ENCODE measurements around the gene RBM4B. TPM values are rescaled to one million over a fixed set of nuclear protein-coding genes. Genes with fewer than 3 reads are reported as not detected.

Gene RBM4B
- total RNA-seq, 2 donors from 2014 or later, result 14.1 to 16.5 TPM

- intact Hi-C loops (cut with DNase I), result no loop called here
These were observed 8.6 kb upstream of the RBM4B start for GRCh38 chr11:66686100-66686785.

GRCh38 chr11:66685276-66686099 lies 7.8 kb upstream of the RBM4B start:
- Histone ChIP-seq H3K36me3 (no peaks in the 10 kb centered on the region), H3K4me1 (no peaks in the 10 kb centered on the region), H3K9ac (ENCODE audit: low read depth in 2 of 2, low read length in 2 of 2) (no peak overlapping the region), H3K4me3 (no peak overlapping the region), H3K27ac (no peak overlapping the region), H3K27me3 (no peaks in the 10 kb centered on the region), H3K9me3 (no peaks in the 10 kb centered on the region)
- no peak for TF ChIP-seq CTCF (IDR thresholded peaks at IDR 0.05)
- no peak for DNase-seq
- intact Hi-C loops (cut with DNase I), result no loop called here

More at GRCh38 chr11:66686100-66686785, 8.6 kb upstream of the RBM4B start:
- no peaks in the 10 kb centered on the region for H3K36me3 ChIP-seq
- H3K4me3 ChIP-seq, result no peak overlapping the region
- H3K9ac ChIP-seq (ENCODE audit: low read depth in 2 of 2, low read length in 2 of 2), result no peak overlapping the region
- no peak overlapping the region for H3K27ac ChIP-seq
- H3K9me3 ChIP-seq, result no peaks in the 10 kb centered on the region
- no peak for TF ChIP-seq CTCF (IDR thresholded peaks at IDR 0.05)
- H3K27me3 ChIP-seq, result no peaks in the 10 kb centered on the region
- no peaks in the 10 kb centered on the region for H3K4me1 ChIP-seq
- DNase-seq, result no peak

GRCh38 chr11:66684635-66685034 lies 6.9 kb upstream of the RBM4B start:
- Histone ChIP-seq H3K9me3 (no peaks in the 10 kb centered on the region), H3K36me3 (no peaks in the 10 kb centered on the region), H3K27me3 (no peaks in the 10 kb centered on the region), H3K4me3 (no peak overlapping the region), H3K27ac (no peak overlapping the region), H3K9ac (ENCODE audit: low read depth in 2 of 2, low read length in 2 of 2) (no peak overlapping the region), H3K4me1 (no peaks in the 10 kb centered on the region)
- no peak for TF ChIP-seq CTCF (IDR thresholded peaks at IDR 0.05)
- intact Hi-C loops (cut with DNase I), result no loop called here
- no peak for DNase-seq

- Histone ChIP-seq H3K27me3 (no peaks in the 10 kb centered on the region), H3K36me3 (no peaks in the 10 kb centered on the region), H3K4me3 (no peak overlapping the region), H3K9ac (ENCODE audit: low read depth in 2 of 2, low read length in 2 of 2) (no peak overlapping the region), H3K27ac (no peak overlapping the region), H3K4me1 (no peaks in the 10 kb centered on the region), H3K9me3 (no peaks in the 10 kb centered on the region)
- TF ChIP-seq CTCF (IDR thresholded peaks at IDR 0.05), result no peak
- no peak for DNase-seq
- intact Hi-C loops (cut with DNase I), result no loop called here
These were observed 6.2 kb upstream of the RBM4B start for GRCh38 chr11:66683877-66684276.

- no peaks in the 10 kb centered on the region for H3K4me1 ChIP-seq
- TF ChIP-seq CTCF (IDR thresholded peaks at IDR 0.05), result no peak
- H3K9me3 ChIP-seq, result no peaks in the 10 kb centered on the region
- no peak for DNase-seq
- intact Hi-C loops (cut with DNase I), result no loop called here
- H3K4me3 ChIP-seq, result no peak overlapping the region
- H3K36me3 ChIP-seq, result no peaks in the 10 kb centered on the region
- no peak overlapping the region for H3K27ac ChIP-seq
- no peak overlapping the region for H3K9ac ChIP-seq (ENCODE audit: low read depth in 2 of 2, low read length in 2 of 2)
- H3K27me3 ChIP-seq, result no peaks in the 10 kb centered on the region
These were observed 3.4 kb upstream of the RBM4B start for GRCh38 chr11:66680966-66681645.
